Activated CD4-positive, CD25-positive, alpha-beta regulatory T cell treated with anti-CD3 and anti-CD28 coated beads, Interleukin-2, amount 50 U/mL, for 72 hours (primary cell): ENCODE measurements around the gene TMEM231.
"Not testable (repeated sequence)": the region's sequence is repeated elsewhere in the genome, so short reads cannot be mapped to it uniquely, and the experiment has no call there.

ENCODE experiments used
- DNase-seq: peaks from one replicate; pipeline ENCODE4 v3.0.0; 2021

TMEM231 gene

DNA sequence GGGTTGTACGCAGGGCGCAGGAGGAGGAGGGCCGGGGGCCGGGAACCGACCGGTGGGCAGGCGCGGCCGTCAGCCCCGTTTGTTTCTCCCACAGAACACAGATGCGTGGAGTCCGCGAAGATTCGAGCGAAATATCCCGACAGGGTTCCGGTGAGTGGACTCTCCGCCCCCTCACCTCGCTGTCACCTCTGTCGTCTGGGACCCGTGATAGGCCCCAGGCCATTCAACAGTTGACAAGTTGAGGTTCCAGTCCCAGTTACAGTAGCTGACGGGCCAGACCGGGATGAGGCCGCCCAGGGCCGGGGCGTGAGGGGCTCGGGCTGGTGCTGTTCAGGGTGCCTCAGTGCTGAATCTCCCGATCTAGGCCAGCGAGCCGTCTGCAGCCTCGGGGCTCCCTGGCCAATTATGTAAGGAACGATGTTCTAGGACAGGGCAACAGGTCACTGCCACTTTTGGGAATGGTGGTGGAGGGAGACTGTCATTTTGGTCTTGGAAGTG is 10.8 kb upstream of the TMEM231 start:
- DNase-seq: no peak

- peak; percentile 93 for DNase-seq
These were observed 10.1 kb upstream of the TMEM231 start, which contains the start of gene GABARAPL2 for GRCh38 chr16:75566040-75566757. Gene GABARAPL2, plus strand, starts transcription at chr16:75566379. Its CDS starts 108 bp downstream, at chr16:75566487.

GRCh38 chr16:75565640-75566039 is 9.6 kb upstream of the TMEM231 start:
- DNase-seq: no peak

GRCh38 chr16:75559564-75560372 is 3.7 kb upstream of the TMEM231 start:
- no peak for DNase-seq

- DNase-seq: no peak
These were observed 2.9 kb upstream of the TMEM231 start for GRCh38 chr16:75558846-75559401.

DNA sequence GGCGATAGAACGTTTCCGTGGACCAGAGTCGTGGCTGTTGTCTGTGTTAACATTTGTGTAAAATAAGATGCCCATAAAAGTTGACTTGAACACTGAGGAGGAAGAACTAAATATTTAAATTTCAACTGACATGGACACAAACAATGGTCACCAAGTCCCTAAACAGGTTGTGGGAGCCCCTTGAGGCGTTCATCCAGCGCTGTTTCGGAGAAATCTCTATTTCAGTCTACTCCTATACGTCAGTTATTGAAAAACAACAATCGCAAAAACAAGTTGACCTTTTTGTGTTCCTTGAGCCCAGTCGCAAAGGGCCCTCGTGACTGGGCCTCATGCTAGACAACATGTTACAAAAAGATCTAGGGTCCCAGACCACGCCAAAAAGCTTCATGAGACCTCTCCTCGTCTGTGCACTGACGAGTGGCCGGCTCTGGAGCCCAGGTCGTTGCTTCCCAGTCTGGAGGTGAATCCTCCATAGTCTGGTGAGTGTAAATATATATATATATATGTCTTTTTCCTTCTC is 439 bp upstream of the TMEM231 start:
- no peak for DNase-seq

DNA sequence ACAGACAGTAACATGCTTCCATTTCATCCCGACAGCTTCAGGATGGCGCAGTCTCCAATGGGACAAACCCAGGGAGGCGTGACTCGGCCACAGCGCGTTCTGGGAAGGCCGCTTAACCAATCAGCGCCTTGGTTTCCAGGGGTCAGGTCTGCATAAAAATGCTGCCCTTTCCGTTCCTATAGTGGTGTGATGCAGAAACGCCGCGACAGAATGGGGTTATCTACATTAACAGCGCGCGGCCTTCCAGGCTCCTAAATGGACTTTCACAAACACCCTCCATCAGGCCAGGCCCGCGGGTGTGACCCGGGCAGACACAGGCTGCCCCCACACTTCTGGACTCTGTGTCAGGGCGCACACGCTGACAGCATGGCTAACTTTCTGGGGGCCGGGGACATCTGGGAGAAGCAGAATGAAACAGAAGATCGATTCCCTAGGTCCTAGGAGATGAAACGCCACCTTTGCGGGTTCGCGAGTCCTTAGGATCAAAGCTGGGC is 792 bp downstream of the TMEM231 start:
- DNase-seq: no peak

GRCh38 chr16:75552951-75553350 is 3.1 kb downstream of the TMEM231 start:
- no peak for DNase-seq

DNA sequence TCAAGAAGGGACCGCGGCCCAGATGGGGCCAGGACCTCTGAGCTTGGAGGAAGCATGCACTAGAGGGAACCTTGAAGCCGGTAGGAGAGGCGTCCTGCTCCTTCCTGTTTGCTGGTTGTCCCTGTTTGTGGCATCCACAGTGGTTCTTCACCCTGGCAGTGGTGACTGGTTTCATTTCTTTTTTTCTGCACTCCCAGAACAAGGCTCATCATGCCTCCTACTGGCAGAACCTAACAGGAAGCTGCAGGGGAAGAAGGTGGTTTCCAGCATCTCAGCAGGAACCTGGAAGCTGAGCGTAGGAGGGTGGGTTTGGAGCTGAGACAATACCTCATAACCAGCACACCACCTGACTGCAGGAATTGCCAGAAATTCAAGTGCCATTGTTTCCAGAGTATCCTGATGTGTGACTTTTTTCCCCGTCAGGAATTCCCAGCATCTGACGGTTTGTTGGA is 5.8 kb downstream of the TMEM231 start:
- DNase-seq: no peak

GRCh38 chr16:75548456-75548855 is 7.6 kb downstream of the TMEM231 start:
- not testable (repeated sequence) for DNase-seq

GRCh38 chr16:75546293-75546692 is 9.8 kb downstream of the TMEM231 start:
- no peak for DNase-seq

DNA sequence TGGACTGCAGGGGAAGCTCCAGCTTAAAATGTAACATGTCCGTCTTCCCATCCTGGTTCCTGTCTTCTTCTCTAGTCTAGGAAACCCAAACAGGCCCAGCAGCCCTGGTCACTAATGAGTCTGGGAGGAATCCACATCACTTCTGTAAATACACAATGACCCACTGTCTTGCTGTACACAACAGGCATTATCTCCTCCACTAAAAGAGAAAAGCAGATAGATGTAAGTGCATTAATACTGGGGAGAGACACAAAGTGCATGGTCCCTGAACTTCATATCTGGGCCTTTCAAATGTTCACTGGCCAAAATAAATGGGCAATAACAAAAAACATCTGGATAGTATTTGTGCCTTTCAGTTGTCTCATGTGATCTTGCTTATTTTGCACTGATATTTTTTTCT is 10.2 kb downstream of the TMEM231 start:
- not testable (repeated sequence) for DNase-seq

DNA sequence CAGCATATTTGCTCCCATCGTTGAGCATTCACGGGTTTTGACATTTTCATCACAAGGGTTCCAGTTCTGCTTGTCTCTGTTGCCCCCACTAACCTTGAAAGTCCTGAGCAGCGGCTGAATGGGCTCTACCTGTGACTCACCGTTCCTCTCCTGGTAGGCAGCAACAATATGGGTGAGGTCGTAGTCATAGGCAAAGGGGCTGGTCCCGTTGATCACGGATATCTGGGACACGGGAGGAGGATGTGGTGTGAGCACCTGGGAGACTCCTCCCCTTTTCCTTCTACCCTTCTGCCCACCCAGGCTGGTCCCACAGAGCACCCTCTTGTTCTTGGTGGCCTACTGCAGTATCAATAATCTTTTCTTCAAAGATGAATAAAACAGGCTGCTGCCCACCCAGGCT is 13.6 kb downstream of the TMEM231 start:
- not testable (repeated sequence) for DNase-seq

DNA sequence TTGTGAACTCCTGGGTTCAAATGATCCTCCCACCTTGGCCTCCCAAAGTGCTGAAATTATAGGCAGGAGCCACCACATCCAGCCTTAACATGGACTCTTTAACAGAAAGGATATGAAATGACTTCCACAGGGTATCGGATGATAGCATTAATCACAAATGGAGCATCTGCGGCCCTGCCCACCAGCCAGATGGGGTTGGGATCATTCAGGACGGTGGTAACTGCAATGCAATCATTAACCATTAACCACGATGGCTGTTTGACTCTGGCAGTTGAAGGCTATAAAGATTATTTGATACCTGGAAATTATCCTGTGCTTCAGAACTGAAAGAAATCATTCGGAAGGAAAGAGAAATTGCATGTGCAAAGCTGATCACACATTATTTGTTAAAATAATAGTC is 14.8 kb downstream of the TMEM231 start:
- DNase-seq: no peak

DNA sequence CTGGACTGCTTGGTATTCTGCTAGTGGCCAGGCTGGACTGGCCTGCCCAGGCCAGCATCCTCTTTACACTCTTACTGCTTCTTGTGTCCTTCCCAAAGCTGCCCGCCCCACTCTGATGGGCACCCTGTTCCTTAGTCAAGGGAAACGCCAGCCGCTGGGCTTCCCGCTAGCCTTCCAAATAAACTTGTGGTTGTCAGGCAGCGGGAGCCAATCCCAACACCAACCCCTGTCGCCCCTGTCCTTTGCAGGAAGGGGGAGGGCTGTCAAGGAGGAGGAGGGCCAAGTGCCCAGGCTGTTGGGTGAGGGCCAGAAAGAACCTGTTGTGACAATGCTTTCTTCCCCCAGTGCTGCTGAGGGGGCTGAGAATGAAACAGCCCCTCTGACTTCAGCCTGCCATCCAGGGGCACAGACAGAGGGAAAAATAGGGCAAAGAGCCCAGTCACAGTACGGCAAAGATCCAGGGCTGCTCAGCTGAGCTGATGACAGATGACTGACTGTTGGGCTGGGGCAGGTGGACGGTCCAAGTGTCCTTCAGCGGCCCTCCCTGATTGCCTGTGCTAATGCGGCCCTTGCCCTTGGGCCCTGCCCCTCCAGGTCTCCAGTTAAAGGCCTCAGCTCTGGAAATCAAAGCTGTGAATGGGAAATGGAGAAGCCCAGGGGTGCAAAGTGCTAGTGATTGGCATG is 17.0 kb downstream of the TMEM231 start:
- DNase-seq: not testable (repeated sequence)

DNA sequence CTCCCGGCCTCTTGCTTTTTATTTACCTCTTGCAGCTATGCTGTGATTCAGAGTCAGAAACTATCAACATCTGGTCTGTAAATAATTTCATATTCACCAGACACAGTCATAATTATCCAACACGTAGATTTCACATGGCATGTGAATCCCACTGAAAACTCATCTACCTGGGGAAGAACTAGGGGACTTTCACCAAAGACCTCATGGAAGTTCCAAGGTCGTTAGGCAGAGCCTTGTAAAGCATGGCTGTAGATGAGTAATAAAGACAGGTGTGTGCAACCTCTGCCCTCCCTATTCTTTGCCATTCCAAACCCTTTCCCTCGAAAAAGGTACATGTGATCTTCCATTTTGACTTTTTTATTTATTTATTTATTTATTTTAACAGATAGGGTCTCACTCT is 18.3 kb downstream of the TMEM231 start:
- no peak for DNase-seq

GRCh38 chr16:75535901-75536300 is 20.2 kb downstream of the TMEM231 start, which contains the start of gene CHST5:
Gene CHST5, minus strand, starts transcription at chr16:75536108. Its CDS starts 5,724 bp downstream, at chr16:75530384.
- no peak for DNase-seq

DNA sequence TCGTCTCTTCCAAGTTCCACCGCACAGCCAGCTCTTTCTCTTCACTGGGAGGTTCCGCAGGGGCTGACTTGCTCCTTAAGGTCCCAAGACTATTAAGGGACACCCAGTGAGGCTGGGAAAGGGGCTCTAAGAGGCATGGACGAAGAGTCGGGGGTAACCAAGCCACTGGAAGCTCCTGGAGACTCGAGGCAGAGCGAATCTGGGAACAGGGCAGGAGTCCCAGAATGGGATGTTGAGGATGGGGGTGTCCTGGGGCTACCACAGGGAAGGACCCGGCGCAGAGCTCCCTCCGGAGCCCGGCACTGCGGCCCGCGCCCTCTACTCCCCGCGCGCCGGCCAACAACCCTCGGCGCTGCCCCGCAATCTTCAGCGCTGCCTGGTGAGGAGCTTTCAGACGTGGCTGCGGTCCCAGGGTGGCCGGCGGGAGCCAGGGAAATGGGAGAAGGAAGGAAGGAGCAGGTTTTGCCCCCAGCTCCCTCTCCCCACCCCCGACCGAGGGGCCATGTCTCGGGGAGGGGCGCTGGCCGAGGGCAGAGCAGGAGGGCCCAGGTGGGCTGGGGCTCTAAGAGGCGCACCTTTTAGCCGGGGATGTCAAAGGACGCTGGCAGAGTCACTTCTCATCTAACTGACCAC is 20.7 kb downstream of the TMEM231 start:
- DNase-seq: no peak

DNA sequence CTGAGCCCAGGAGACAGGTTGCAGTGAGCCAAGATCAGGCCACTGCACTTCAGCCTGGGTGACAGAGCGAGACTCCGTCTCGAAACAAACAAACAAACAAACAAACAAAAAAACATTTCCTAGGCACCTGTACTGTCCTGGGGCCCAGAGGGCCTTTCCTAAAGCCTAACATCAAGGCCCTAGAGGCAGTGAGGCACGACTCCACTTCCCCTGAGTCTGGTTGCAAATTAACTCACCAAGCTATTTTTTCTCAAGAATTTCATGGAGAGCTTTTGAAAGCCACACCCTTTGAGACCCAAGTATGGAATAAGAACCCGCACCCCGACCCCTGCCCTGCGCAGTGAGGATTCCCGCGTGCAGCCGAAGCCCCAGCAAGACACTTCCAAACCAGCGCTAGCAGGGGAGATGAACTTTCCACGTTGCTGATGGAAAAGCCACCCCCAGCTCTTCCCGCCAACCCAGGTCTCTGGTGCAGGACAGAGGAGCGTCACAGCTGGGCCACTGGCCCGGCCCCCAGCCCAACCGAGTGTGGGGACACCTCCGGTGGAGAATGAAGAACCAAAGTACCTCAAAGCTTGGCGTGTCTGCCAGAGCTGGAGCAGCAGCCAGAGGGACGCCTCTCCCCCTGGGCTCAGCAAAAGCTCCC is 21.4 kb downstream of the TMEM231 start:
- DNase-seq: no peak

GRCh38 chr16:75532791-75533190 is 23.3 kb downstream of the TMEM231 start:
- no peak for DNase-seq

DNA sequence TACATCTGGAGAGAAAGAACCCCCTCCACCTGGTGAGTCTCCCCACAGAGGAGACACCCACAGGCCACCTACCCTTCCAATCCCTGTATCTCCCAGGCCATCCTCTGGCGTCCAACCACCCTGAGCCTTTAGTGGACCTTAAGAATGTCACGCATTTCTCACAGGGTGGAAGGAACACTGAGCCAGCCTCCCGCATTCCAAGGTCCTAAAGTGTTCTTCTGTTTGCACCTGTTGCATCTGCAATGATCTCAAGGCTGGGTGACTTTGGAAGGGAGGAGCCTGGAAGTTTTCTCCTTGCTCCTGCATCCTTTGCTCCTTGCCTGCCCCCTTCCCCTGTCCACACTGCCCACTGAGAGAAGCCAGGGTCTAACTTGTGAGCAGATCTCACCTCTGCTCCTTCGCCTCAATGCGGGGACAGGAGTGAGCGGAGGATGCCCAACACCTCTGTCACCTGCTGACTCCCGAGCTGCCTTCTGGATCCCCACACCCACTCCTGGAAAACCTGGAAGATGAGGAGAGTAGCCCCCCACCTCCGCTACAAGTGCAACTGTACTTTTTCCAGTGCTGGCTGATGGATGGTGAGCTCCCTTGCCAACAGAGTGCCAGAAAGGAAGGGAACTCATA is 23.8 kb downstream of the TMEM231 start:
- DNase-seq: no peak
